ENCODE data around the gene LRP11.
"Not testable (repeated sequence)": the region's sequence is repeated elsewhere in the genome, so short reads cannot be mapped to it uniquely, and the experiment has no call there.

Gene LRP11

GRCh38 chr6:149869275-149869892, 5.2 kb upstream of the LRP11 start:
- no peak for DNase-seq (ENCODE audit: low spot score)

GRCh38 chr6:149867876-149868640, 3.9 kb upstream of the LRP11 start:
- peak; percentile 52 for DNase-seq (ENCODE audit: low spot score)

GRCh38 chr6:149864578-149865535, 698 bp upstream of the LRP11 start:
- peak; percentile 45 for DNase-seq (ENCODE audit: low spot score)

GRCh38 chr6:149862922-149863697, 1.0 kb downstream of the LRP11 start:
- DNase-seq (ENCODE audit: low spot score): peak; percentile 78

- not testable (repeated sequence) for DNase-seq (ENCODE audit: low spot score)
These were observed 1.8 kb downstream of the LRP11 start for GRCh38 chr6:149862424-149862738.

- no peak for DNase-seq (ENCODE audit: low spot score)
These were observed 2.3 kb downstream of the LRP11 start for GRCh38 chr6:149861603-149862423.

- DNase-seq (ENCODE audit: low spot score): no peak
These were observed 3.1 kb downstream of the LRP11 start for GRCh38 chr6:149860834-149861602.

- no peak for DNase-seq (ENCODE audit: low spot score)
These were observed 3.7 kb downstream of the LRP11 start for GRCh38 chr6:149860513-149860833.

- DNase-seq (ENCODE audit: low spot score): no peak
These were observed 4.2 kb downstream of the LRP11 start for GRCh38 chr6:149859938-149860337.

GRCh38 chr6:149859368-149859767, 4.8 kb downstream of the LRP11 start:
- DNase-seq (ENCODE audit: low spot score): no peak

- DNase-seq (ENCODE audit: low spot score): no peak
These were observed 6.6 kb downstream of the LRP11 start for GRCh38 chr6:149857541-149857940.

- no peak for DNase-seq (ENCODE audit: low spot score)
These were observed 7.7 kb downstream of the LRP11 start for GRCh38 chr6:149856256-149856994.

GRCh38 chr6:149855741-149856140, 8.4 kb downstream of the LRP11 start:
- DNase-seq (ENCODE audit: low spot score): no peak

GRCh38 chr6:149855040-149855654, 9.0 kb downstream of the LRP11 start:
- no peak for DNase-seq (ENCODE audit: low spot score)

GRCh38 chr6:149854532-149854931, 9.6 kb downstream of the LRP11 start:
- DNase-seq (ENCODE audit: low spot score): peak; percentile 42

- not testable (repeated sequence) for DNase-seq (ENCODE audit: low spot score)
These were observed 10.1 kb downstream of the LRP11 start for GRCh38 chr6:149854017-149854416.

GRCh38 chr6:149852881-149853280, 11.3 kb downstream of the LRP11 start:
- no peak for DNase-seq (ENCODE audit: low spot score)

- DNase-seq (ENCODE audit: low spot score): no peak
These were observed 12.0 kb downstream of the LRP11 start for GRCh38 chr6:149852180-149852579.

- no peak for DNase-seq (ENCODE audit: low spot score)
These were observed 12.6 kb downstream of the LRP11 start for GRCh38 chr6:149851461-149852110.

Data from iPS-NIHi11 (cell line).